ENCODE measurements around the gene MOV10L1.

DNA sequence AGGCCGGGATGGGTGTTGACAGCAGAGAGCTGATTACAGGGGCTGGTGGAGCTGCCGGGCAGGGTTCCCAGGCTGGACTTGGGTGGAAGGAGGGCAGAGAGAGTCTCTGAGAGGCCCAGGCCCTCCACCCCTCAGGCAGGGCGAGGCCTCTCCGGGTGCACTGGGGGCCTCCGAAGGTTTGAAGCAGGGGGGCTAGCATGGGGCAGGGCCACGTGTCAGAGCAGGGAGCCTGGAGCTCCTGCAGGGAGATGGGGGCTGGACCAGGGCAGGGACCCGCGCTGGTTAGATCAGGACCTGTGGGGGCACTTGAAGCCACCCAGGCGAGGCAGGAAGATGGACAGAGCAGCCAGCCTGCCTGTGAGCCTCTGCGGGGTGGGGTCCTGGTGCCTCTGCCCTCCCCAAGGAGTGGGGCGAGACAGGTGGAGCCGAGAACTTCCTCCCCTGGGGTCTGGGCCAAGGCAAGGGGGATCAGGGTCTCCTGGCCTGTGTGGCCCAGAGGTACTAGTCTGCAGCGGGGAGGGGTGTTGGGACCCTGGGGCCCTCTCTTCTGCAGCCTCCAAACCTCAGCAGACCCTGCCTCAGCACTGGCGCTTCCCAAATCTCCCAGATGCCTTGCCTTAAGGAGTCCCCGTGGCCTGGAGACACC, 81.6 kb downstream of the MOV10L1 start:
- TF ChIP-seq, protein P1, sequence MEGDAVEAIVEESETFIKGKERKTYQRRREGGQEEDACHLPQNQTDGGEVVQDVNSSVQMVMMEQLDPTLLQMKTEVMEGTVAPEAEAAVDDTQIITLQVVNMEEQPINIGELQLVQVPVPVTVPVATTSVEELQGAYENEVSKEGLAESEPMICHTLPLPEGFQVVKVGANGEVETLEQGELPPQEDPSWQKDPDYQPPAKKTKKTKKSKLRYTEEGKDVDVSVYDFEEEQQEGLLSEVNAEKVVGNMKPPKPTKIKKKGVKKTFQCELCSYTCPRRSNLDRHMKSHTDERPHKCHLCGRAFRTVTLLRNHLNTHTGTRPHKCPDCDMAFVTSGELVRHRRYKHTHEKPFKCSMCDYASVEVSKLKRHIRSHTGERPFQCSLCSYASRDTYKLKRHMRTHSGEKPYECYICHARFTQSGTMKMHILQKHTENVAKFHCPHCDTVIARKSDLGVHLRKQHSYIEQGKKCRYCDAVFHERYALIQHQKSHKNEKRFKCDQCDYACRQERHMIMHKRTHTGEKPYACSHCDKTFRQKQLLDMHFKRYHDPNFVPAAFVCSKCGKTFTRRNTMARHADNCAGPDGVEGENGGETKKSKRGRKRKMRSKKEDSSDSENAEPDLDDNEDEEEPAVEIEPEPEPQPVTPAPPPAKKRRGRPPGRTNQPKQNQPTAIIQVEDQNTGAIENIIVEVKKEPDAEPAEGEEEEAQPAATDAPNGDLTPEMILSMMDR (IDR thresholded peaks at IDR 0.05), result no peak
- TF ChIP-seq POLR2A (IDR thresholded peaks at IDR 0.05), result no peak
